ENCODE results near the gene USH1C. TPM values are rescaled to one million over a fixed set of nuclear protein-coding genes. Genes with fewer than 3 reads are reported as not detected.

Gene USH1C
- total and polyA plus RNA-seq, 2 of the 4 experiments (the other 2 are of a cell fraction): not detected

DNA sequence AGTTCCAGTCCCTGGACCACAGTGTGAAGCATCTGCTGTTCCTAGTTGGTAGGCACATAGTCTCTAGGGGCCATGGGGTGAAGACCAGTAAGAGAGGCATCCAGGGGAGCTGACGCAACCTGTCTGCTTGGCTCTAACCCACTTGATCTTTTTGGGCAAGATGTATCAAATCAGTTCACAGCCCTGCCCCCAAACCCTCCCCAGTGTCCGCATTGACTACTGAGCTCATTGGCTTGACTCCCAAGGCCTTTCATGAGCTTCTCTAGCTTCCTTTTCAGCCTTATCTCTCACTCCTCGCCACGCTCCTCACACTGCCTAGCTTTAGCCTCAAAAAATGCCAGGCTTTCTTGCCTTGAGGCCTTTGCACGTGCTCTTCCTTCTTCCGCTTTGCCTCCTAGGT is 37.9 kb downstream of the USH1C start:
- no peak overlapping the region for H3K56ac ChIP-seq (ENCODE audit: extremely low read depth, insufficient read depth, low read length)
- no peak overlapping the region for H3K18ac ChIP-seq (ENCODE audit: low read depth, low read length)
- H3K27ac ChIP-seq (ENCODE audit: insufficient read depth, low read length): no peak overlapping the region
- TF ChIP-seq SMC3 (IDR thresholded peaks at IDR 0.05; ENCODE audit: low read depth, low read length) (no peak), RCOR1 (IDR thresholded peaks at IDR 0.05; ENCODE audit: insufficient replicate concordance, low read length) (no peak), MAFK (IDR thresholded peaks at IDR 0.05; ENCODE audit: low read depth, low read length) (no peak), ELK1 (IDR thresholded peaks at IDR 0.05; ENCODE audit: borderline replicate concordance, low read depth, low read length) (no peak), MAZ (IDR thresholded peaks at IDR 0.05; ENCODE audit: borderline replicate concordance, low read depth, low read length) (no peak), MXI1 (IDR thresholded peaks at IDR 0.05; ENCODE audit: borderline replicate concordance, low read depth, low read length) (no peak), NFE2L2 (IDR thresholded peaks at IDR 0.05; ENCODE audit: low read depth, low read length) (no peak), RAD21 (IDR thresholded peaks at IDR 0.05; ENCODE audit: low read length) (no peak), USF2 (IDR thresholded peaks at IDR 0.05; ENCODE audit: low read depth, low read length) (no peak), CHD1 (IDR thresholded peaks at IDR 0.05; ENCODE audit: low read depth, low read length) (no peak), CEBPB (IDR thresholded peaks at IDR 0.05; ENCODE audit: low read depth, low read length) (no peak), RFX5 (IDR thresholded peaks at IDR 0.05; ENCODE audit: low read depth, low read length) (no peak), POLR2A (IDR thresholded peaks at IDR 0.05; ENCODE audit: low read depth, low read length) (no peak), FOS (IDR thresholded peaks at IDR 0.05; ENCODE audit: low read depth, low read length) (no peak), BHLHE40 (IDR thresholded peaks at IDR 0.05; ENCODE audit: low read depth, low read length) (no peak)
- TF ChIP-seq, protein P1, sequence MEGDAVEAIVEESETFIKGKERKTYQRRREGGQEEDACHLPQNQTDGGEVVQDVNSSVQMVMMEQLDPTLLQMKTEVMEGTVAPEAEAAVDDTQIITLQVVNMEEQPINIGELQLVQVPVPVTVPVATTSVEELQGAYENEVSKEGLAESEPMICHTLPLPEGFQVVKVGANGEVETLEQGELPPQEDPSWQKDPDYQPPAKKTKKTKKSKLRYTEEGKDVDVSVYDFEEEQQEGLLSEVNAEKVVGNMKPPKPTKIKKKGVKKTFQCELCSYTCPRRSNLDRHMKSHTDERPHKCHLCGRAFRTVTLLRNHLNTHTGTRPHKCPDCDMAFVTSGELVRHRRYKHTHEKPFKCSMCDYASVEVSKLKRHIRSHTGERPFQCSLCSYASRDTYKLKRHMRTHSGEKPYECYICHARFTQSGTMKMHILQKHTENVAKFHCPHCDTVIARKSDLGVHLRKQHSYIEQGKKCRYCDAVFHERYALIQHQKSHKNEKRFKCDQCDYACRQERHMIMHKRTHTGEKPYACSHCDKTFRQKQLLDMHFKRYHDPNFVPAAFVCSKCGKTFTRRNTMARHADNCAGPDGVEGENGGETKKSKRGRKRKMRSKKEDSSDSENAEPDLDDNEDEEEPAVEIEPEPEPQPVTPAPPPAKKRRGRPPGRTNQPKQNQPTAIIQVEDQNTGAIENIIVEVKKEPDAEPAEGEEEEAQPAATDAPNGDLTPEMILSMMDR (conservative IDR thresholded peaks at IDR 0.05; ENCODE audit: low read depth, low read length): no peak
- no peaks in the 10 kb centered on the region for H4K20me1 ChIP-seq (ENCODE audit: insufficient read depth, low read length)
- no peak overlapping the region for H3K23ac ChIP-seq (ENCODE audit: low read depth, low read length)
- no peak overlapping the region for H2BK15ac ChIP-seq (ENCODE audit: low read depth, low read length)
- no peak for ATAC-seq (ENCODE audit: low read depth)
- H2BK20ac ChIP-seq (ENCODE audit: low read depth, low read length): no peak overlapping the region
- H3K4me2 ChIP-seq (ENCODE audit: low read depth, low read length): no peak overlapping the region
- H4K91ac ChIP-seq (ENCODE audit: insufficient read depth, low read depth, low read length): no peak overlapping the region
- in situ Hi-C loops (cut with MboI; ENCODE audit: low sequenced_read_pairs) (loop anchor here (10.0 to 25.0 kb wide), 2 partner anchors 272 to 569 kb away; no protein-coding TSS in a partner anchor), dilution Hi-C loops (cut with HindIII; ENCODE audit: low sequenced_read_pairs, unreplicated experiment) (no loop called here), intact Hi-C loops (cut with micrococcal nuclease) (loop anchor here (10.0 kb wide), 2 partner anchors 682 to 722 kb away; no protein-coding TSS in a partner anchor)
- H2BK5ac ChIP-seq (ENCODE audit: low read depth, low read length, poor library complexity, severe bottlenecking): no peak overlapping the region
- POLR2A ChIA-PET (ENCODE audit: unreplicated experiment): no interaction called here
- no peaks in the 10 kb centered on the region for H3K9me3 ChIP-seq (ENCODE audit: control insufficient read depth, insufficient read depth, low read length)
- no peak overlapping the region for H3K4me3 ChIP-seq (ENCODE audit: insufficient read depth, low read depth, low read length)
- BruUV-seq (replicated peaks): no TSS peak
- CTCF ChIA-PET: interaction anchor here (0.9 kb wide), 1 partner anchor 122 kb away, joined by 3 read pairs; no protein-coding TSS in a partner anchor
- no peak for DNase-seq
- H2AK9ac ChIP-seq (replicated peaks; ENCODE audit: low read depth, low read length, poor library complexity): peak overlapping the region; percentile 72
- H3K9me1 ChIP-seq (ENCODE audit: insufficient read depth, low read length): no peaks in the 10 kb centered on the region
- no peak overlapping the region for H4K5ac ChIP-seq (ENCODE audit: low read depth, low read length)
- WGBS, 2 experiments (ENCODE audit: extremely low coverage in 2 of 2, insufficient read length in 1 of 2): 33% methylated on average over 3 of the region's 6 CpGs; no CpG with 5 or more reads in 1 of the 2 experiments
- no peaks in the 10 kb centered on the region for H3K36me3 ChIP-seq (ENCODE audit: control insufficient read depth, insufficient read depth, low read length)
- H4K8ac ChIP-seq (ENCODE audit: low read depth in 2 of 2, low read length in 2 of 2): no peak overlapping the region
- H2AFZ ChIP-seq (replicated peaks; ENCODE audit: low read length, poor library complexity): no peak overlapping the region
- H3K4me1 ChIP-seq (ENCODE audit: control insufficient read depth, insufficient read depth, low read length): no peaks in the 10 kb centered on the region
- no peak overlapping the region for H3K4ac ChIP-seq (ENCODE audit: low read depth, low read length)
- H3K27me3 ChIP-seq (ENCODE audit: control insufficient read depth, insufficient read depth, low read length): peaks cover 12% of the 10 kb centered on the region
- H3K79me1 ChIP-seq (ENCODE audit: low read depth in 1 of 2, low read length in 2 of 2): no peaks in the 10 kb centered on the region
- no peak overlapping the region for H3K14ac ChIP-seq (replicated peaks; ENCODE audit: low read depth, low read length)
- H2AK5ac ChIP-seq (ENCODE audit: low read depth, low read length): no peak overlapping the region
- no peak overlapping the region for H3K9ac ChIP-seq (ENCODE audit: low read depth, low read length)
- H2BK120ac ChIP-seq (ENCODE audit: low read depth, low read length): no peak overlapping the region

Measured in IMR-90 (cell line).